Natural killer cell (primary cell): Measurements from ENCODE around the gene ARHGAP26. TPM values are rescaled to one million over a fixed set of nuclear protein-coding genes. Genes with fewer than 3 reads are reported as not detected.

Source experiments
- ATAC-seq, 3 donors: fragments of 150-1000 bp in 2 of 3; fragments of 200-7000 bp in 1 of 3; cut with Tn5 transposase; 1 replicate in 1 of 3; 2 replicates in 2 of 3; pipeline ENCODE4 v1.10.0; 2021; ENCODE audit warnings: mild to moderate bottlenecking in 2 of 3, moderate library complexity in 2 of 3
- DNase-seq, 2 donors: peaks; one replicate each; pipeline versions ENCODE4 v3.0.0 to v3.0.0-alpha.2; 2013 to 2021; ENCODE audit warnings: mixed read lengths in 1 of 2
- H3K27ac ChIP-seq: one replicate; pipeline ENCODE4 v1.5.1; 2013; ENCODE audit warnings: mild to moderate bottlenecking, low read length
- H3K27me3 ChIP-seq: one replicate; pipeline ENCODE4 v1.6.1; 2013; ENCODE audit warnings: low read length; ENCODE audit not compliant: control insufficient read depth, insufficient read depth
- H3K36me3 ChIP-seq: one replicate; pipeline ENCODE4 v1.6.1; 2013; ENCODE audit warnings: low read length; ENCODE audit not compliant: control insufficient read depth, insufficient read depth
- H3K4me1 ChIP-seq: one replicate; pipeline ENCODE4 v1.6.1; 2013; ENCODE audit warnings: low read length; ENCODE audit not compliant: control insufficient read depth, insufficient read depth
- H3K4me3 ChIP-seq: one replicate; pipeline ENCODE4 v1.5.1; 2013; ENCODE audit warnings: low read length
- H3K9me3 ChIP-seq: one replicate; pipeline ENCODE4 v1.6.1; 2013; ENCODE audit warnings: low read length; ENCODE audit not compliant: control insufficient read depth, insufficient read depth
- H3K27ac Mint-ChIP-seq, 2 donors: one replicate each; pipeline ENCODE4 v1.8.0; 2022; ENCODE audit warnings: mild to moderate bottlenecking in 2 of 2, mixed read lengths in 2 of 2, moderate library complexity in 1 of 2
- H3K27me3 Mint-ChIP-seq, 2 donors: one replicate each; pipeline ENCODE4 v1.8.0; 2022; ENCODE audit warnings: low read depth in 2 of 2, mixed read lengths in 2 of 2
- H3K36me3 Mint-ChIP-seq: one replicate; pipeline ENCODE4 v1.8.0; 2022; ENCODE audit warnings: mixed read lengths
- H3K4me1 Mint-ChIP-seq, 2 donors: one replicate each; pipeline ENCODE4 v1.8.0; 2022; ENCODE audit warnings: mixed read lengths in 2 of 2
- H3K4me3 Mint-ChIP-seq: one replicate; pipeline ENCODE4 v1.8.0; 2022; ENCODE audit warnings: mild to moderate bottlenecking, moderate library complexity, mixed read lengths
- H3K9me3 Mint-ChIP-seq, 2 donors: one replicate each; pipeline ENCODE4 v1.8.0; 2022; ENCODE audit warnings: mixed read lengths in 2 of 2
- CTCF ChIP-seq: fragments of 200-600 bp; IDR thresholded peaks from one replicate; pipeline ENCODE4 v1.8.0; 2022; ENCODE audit warnings: antibody characterized with exemption
- WGBS: methylation state at CpG from one replicate; pipeline ENCODE4 v1.1.7; 2013; ENCODE audit warnings: missing lambda C conversion rate; ENCODE audit not compliant: insufficient coverage; 5-methylcytosine and 5-hydroxymethylcytosine counted together
- intact Hi-C: fragments of 100-400 bp; cut with micrococcal nuclease; formaldehyde crosslinking; loops from one replicate; pipeline ENCODE4 v1.14.2; 2022
- total RNA-seq, 4 donors: library from RNA; stranded (reverse); fragments of 120-200 nt in 1 of 4; gene quantifications; one replicate each; pipeline versions ENCODE4 v1.2.3 to v1.2.4, GENCODE V29; 2013 to 2022

ARHGAP26 gene
- total RNA-seq, 3 donors from 2014 or later (not counting 1 experiment from before 2014, with no cell fraction given) = 153 to 159 (median 158) TPM

- no peaks in the 10 kb centered on the region for H3K27me3 ChIP-seq
- H3K27ac ChIP-seq = no peak overlapping the region
- Mint-ChIP-seq H3K27me3 (no peaks in the 10 kb centered on the region), H3K36me3 (peaks cover 9% of the 10 kb centered on the region), H3K9me3 (no peaks in the 10 kb centered on the region), H3K4me1 (peaks cover 12 to 40% of the 10 kb centered on the region in 2 donors), H3K4me3 (no peak overlapping the region), H3K27ac (no peak overlapping the region)
- H3K9me3 ChIP-seq = no peaks in the 10 kb centered on the region
- WGBS = 100% methylated on average over 3 of the region's 3 CpGs
- H3K4me3 ChIP-seq = no peak overlapping the region
- no peaks in the 10 kb centered on the region for H3K4me1 ChIP-seq
- TF ChIP-seq CTCF = no peak
- no peak for DNase-seq
- peaks cover 24% of the 10 kb centered on the region for H3K36me3 ChIP-seq
- intact Hi-C loops = no loop called here
- ATAC-seq = no peak
Observed at GRCh38 chr5:143143973-143144372, 373.8 kb downstream of the ARHGAP26 start.

DNA sequence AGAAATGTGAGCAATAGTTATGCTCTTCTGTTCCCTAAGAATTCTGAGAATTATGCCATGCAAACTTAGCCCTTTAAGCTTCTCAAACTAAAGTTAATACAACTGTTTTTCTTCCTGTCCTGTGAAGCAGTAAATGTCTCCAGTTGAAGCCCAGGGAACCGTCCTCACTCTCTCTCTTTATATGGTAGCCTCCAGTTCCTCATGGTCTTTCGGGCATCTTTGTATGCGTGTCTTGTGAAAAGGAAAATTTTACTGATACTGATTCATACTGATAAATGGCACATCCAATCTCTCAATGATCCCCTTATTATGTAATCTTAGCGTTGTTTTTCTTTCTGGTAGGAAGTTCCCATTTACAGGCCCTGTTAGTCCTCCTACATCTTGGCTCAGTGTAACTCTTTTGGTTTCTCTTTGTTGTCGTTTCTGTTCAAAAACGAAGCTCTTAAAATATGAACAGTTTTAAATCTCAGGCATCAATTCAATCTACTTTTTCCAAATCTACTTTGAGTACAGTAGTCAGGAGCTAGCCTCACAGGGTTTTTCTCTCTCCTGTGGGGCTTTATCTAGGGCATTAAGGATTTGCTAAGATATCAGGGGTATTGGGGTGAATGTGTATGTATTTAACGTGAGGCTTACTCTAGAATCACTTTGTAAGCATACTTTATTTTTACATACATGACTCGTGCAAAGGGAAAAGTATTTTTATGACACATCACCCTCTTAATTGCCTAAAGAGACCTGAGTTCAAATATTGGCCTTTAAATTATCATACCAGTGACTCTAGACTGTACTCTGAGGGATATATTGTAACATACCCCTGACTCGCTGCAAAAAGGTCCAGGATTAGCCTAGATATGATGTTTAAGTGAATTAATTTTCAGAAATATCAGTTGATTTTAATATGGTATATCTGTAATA is 375.3 kb downstream of the ARHGAP26 start:
- H3K36me3 Mint-ChIP-seq = peaks cover 15% of the 10 kb centered on the region
- H3K9me3 ChIP-seq = no peaks in the 10 kb centered on the region
- H3K4me1 Mint-ChIP-seq = peaks cover 8 to 40% of the 10 kb centered on the region in 2 donors
- no peak overlapping the region for H3K4me3 Mint-ChIP-seq
- H3K27me3 ChIP-seq = no peaks in the 10 kb centered on the region
- no peak overlapping the region for H3K4me3 ChIP-seq
- no peak overlapping the region for H3K27ac ChIP-seq
- TF ChIP-seq CTCF = no peak
- no peaks in the 10 kb centered on the region for H3K4me1 ChIP-seq
- H3K9me3 Mint-ChIP-seq = no peaks in the 10 kb centered on the region
- DNase-seq (no peak), ATAC-seq (no peak)
- intact Hi-C loops = no loop called here
- H3K27me3 Mint-ChIP-seq = no peaks in the 10 kb centered on the region
- WGBS = 55% methylated on average over 6 of the region's 9 CpGs
- H3K27ac Mint-ChIP-seq = peak overlapping the region; percentile 58 to 60
- peaks cover 31% of the 10 kb centered on the region for H3K36me3 ChIP-seq

DNA sequence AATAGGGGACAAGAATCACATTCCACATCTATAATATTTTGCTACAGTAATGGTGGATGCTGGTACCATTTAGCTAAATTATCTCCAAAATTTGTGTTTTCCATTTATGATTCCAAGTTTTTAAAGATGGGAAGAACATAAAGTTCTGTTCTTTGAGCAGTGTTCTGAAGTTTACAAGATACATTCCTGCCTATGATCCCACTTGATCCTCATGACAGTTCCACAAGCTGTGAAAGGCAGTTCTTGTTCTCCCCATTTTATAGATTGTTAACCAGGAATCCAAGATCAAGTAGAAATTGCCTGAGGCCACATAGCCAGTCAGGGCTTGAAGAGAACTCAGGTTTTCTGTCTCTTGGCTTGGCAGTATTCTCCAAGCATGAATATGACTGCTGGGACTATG is 376.0 kb downstream of the ARHGAP26 start:
- intact Hi-C loops = no loop called here
- DNase-seq (no peak), ATAC-seq (no peak)
- Mint-ChIP-seq H3K9me3 (no peaks in the 10 kb centered on the region), H3K4me3 (no peak overlapping the region), H3K36me3 (peaks cover 16% of the 10 kb centered on the region), H3K4me1 (peaks cover 8 to 40% of the 10 kb centered on the region in 2 donors), H3K27me3 (no peaks in the 10 kb centered on the region), H3K27ac (peak overlapping the region; percentile 14 to 60)
- Histone ChIP-seq H3K27ac (no peak overlapping the region), H3K4me3 (no peak overlapping the region), H3K4me1 (no peaks in the 10 kb centered on the region), H3K9me3 (no peaks in the 10 kb centered on the region), H3K36me3 (peaks cover 31% of the 10 kb centered on the region), H3K27me3 (no peaks in the 10 kb centered on the region)
- TF ChIP-seq CTCF = no peak
